PFSK-1 (cell line): Measurements from ENCODE around the gene MAGI1.

ENCODE experiments used
- REST ChIP-seq, 2 experiments: IDR thresholded peaks; 2 replicates each; pipeline versions ENCODE4 v1.6.1 to v1.8.0; 2011 to 2012; ENCODE audit warnings: low read depth in 2 of 2, low read length in 2 of 2, control low read depth in 1 of 2, inconsistent platforms in 1 of 2, mild to moderate bottlenecking in 1 of 2, moderate library complexity in 1 of 2; ENCODE audit not compliant: insufficient read depth in 1 of 2
- TAF1 ChIP-seq: IDR thresholded peaks from 2 replicates; pipeline ENCODE4 v1.6.1; 2012; ENCODE audit warnings: low read length, control low read depth, borderline replicate concordance; ENCODE audit not compliant: insufficient read depth

- no peak for TF ChIP-seq TAF1
- no peak for TF ChIP-seq REST (IDR thresholded peaks at IDR 0.05; ENCODE audit: insufficient read depth in 1 of 2, low read depth in 2 of 2, low read length in 2 of 2)
Measured at GRCh38 chr3:65583188-65583587, 455.5 kb downstream of the MAGI1 start.
